Gastroesophageal sphincter (tissue), 4 donors: ENCODE data around the gene CDK3. TPM values are rescaled to one million over a fixed set of nuclear protein-coding genes. Genes with fewer than 3 reads are reported as not detected.

Experiments
- ATAC-seq: fragments of 150-250 bp; one replicate; pipeline ENCODE4 v1.9.1; 2016; ENCODE audit warnings: mild to moderate bottlenecking, moderate library complexity
- H3K27ac ChIP-seq, 4 donors: fragments of 200-600 bp; sonication (generic) in 3 of 4; 1 replicate in 3 of 4; 2 replicates in 1 of 4; pipeline ENCODE4 v1.5.1; 2016 to 2019
- H3K27me3 ChIP-seq: fragments of 200-600 bp; sonication (generic); one replicate; pipeline ENCODE4 v1.5.1; 2019
- H3K36me3 ChIP-seq, 2 donors: fragments of 200-600 bp; sonication (generic); one replicate each; pipeline ENCODE4 v1.5.1; 2019; ENCODE audit warnings: control low read depth in 1 of 2
- H3K4me1 ChIP-seq, 3 donors: fragments of 200-600 bp; sonication (generic); 1 replicate in 2 of 3; 2 replicates in 1 of 3; pipeline ENCODE4 v1.5.1; 2016 to 2019; ENCODE audit warnings: control low read depth in 2 of 3
- H3K4me3 ChIP-seq, 2 donors: fragments of 200-600 bp; sonication (generic); one replicate each; pipeline ENCODE4 v1.5.1; 2019; ENCODE audit warnings: mild to moderate bottlenecking in 1 of 2, moderate library complexity in 1 of 2
- H3K9me3 ChIP-seq, 3 donors: fragments of 200-600 bp; sonication (generic); one replicate each; pipeline ENCODE4 v1.5.1; 2017 to 2019; ENCODE audit warnings: control low read depth in 2 of 3
- EP300 ChIP-seq: sonication (generic); formaldehyde crosslinking; IDR thresholded peaks from one replicate; pipeline ENCODE4 v1.6.1; 2017; ENCODE audit warnings: antibody characterized with exemption, mild to moderate bottlenecking
- POLR2A ChIP-seq, 2 donors: fragments of 450-650 bp; IDR thresholded peaks; one replicate each; pipeline ENCODE4 v1.6.1; 2017; ENCODE audit warnings: antibody characterized with exemption in 2 of 2, mild to moderate bottlenecking in 2 of 2, moderate library complexity in 1 of 2
- POLR2AphosphoS5 ChIP-seq: sonication (generic); formaldehyde crosslinking; IDR thresholded peaks from one replicate; pipeline ENCODE4 v1.6.1; 2017; ENCODE audit warnings: antibody characterized with exemption
- WGBS, 2 donors: methylation state at CpG; one replicate each; pipeline ENCODE4 v1.1.5; 2018; ENCODE audit warnings: low coverage in 1 of 2; 5-methylcytosine and 5-hydroxymethylcytosine counted together
- total RNA-seq, 4 donors: library from RNA; depleted of rRNA; stranded (reverse); fragments of >200 nt; gene quantifications; one replicate each; pipeline ENCODE4 v1.1.0, GENCODE V29; 2016
- TF ChIP-seq, protein P1 (sequence below), 4 experiments: fragments of 200-600 bp in 2 of 4; fragments of 450-650 bp in 2 of 4; sonication (generic) in 1 of 4; IDR thresholded peaks; one replicate each; pipeline ENCODE4 v1.5.1; 2017 to 2019; ENCODE audit warnings: antibody characterized with exemption in 4 of 4, mild to moderate bottlenecking in 2 of 4, moderate library complexity in 2 of 4

Gene CDK3
- total RNA-seq, 4 donors from 2014 or later = 1.2 to 5.6 (median 2.3) TPM; not detected in 1

DNA sequence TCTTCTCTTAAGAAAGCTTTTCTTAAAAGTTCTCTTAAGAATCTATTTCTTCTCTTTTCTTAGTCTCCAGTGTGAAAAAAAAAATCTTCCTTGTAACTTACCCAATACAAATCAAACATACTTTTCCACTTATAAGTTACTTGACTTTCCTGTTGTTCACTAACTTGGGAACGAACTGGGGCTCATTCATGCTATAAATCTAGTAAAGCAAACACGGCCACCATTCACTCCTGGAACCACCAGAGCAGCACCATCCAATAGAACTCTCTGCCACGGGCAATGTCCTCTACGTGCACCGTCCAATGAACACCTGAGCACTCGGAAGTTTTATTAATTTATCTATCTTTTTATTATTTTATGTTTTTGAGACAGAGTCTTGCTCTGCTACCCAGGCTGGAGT is 50.9 kb downstream of the CDK3 start:
- peaks cover 0 to 100% of the 10 kb centered on the region in 2 donors for H3K36me3 ChIP-seq

DNA sequence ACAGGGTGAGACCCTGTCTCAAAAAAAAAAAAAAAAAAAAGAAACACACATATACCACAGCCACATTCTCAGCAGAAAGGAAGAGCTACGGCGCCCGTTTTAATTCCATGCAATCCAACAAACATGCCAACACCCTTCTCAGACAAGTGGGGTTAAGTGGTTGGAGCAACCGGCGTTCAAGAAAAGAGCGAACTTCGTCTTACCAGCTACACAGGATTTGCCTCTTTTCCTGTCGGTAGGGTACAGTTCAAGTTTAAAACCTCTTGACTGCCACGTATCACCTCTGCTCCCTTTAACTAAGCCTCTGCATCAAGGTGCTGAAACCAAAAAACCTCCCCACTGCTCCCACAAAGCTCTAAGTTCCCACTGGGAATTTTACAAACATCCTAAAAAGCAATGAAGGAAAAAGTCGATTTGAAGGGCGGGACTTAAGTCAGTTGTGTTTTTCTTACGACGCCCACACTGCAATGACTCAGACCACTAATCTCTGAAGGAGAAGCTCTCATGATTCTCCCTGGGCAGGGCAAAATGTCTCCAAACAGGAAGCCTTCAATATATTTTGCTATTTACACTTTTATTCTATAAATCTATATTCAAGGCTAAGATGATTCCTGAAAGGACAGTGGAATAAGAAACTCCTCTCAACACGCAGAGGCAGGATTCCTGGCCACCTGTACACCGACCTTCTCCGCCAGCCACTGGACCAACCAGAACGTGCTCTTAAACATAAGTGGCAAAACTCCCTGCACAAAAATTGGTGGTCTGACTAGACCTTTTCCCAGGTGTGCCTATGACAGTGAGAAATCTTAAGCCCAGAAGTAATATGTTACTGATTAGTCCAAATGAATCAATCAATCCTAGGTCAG is 52.8 kb downstream of the CDK3 start:
- Histone ChIP-seq H3K4me3 (no peak overlapping the region), H3K27ac (no peak overlapping the region), H3K9me3 (no peaks in the 10 kb centered on the region), H3K4me1 (no peaks in the 10 kb centered on the region), H3K27me3 (no peaks in the 10 kb centered on the region), H3K36me3 (peaks cover 0 to 100% of the 10 kb centered on the region in 2 donors)
- WGBS, 2 donors = 71 to 77% methylated on average over 15 to 17 of the region's 17 CpGs
- TF ChIP-seq, protein P1, sequence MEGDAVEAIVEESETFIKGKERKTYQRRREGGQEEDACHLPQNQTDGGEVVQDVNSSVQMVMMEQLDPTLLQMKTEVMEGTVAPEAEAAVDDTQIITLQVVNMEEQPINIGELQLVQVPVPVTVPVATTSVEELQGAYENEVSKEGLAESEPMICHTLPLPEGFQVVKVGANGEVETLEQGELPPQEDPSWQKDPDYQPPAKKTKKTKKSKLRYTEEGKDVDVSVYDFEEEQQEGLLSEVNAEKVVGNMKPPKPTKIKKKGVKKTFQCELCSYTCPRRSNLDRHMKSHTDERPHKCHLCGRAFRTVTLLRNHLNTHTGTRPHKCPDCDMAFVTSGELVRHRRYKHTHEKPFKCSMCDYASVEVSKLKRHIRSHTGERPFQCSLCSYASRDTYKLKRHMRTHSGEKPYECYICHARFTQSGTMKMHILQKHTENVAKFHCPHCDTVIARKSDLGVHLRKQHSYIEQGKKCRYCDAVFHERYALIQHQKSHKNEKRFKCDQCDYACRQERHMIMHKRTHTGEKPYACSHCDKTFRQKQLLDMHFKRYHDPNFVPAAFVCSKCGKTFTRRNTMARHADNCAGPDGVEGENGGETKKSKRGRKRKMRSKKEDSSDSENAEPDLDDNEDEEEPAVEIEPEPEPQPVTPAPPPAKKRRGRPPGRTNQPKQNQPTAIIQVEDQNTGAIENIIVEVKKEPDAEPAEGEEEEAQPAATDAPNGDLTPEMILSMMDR (IDR thresholded peaks at IDR 0.05) = no peak
- TF ChIP-seq POLR2AphosphoS5 (no peak), EP300 (no peak), POLR2A (IDR thresholded peaks at IDR 0.05) (no peak)
- ATAC-seq = no peak

More for the DNA sequence above, 50.9 kb downstream of the CDK3 start:
- 76 to 83% methylated on average over 6 of the region's 6 CpGs for WGBS, 2 donors
- H3K27ac ChIP-seq = no peak overlapping the region
- H3K9me3 ChIP-seq = no peaks in the 10 kb centered on the region
- TF ChIP-seq, protein P1 (IDR thresholded peaks at IDR 0.05) = no peak
- TF ChIP-seq POLR2A (IDR thresholded peaks at IDR 0.05) = no peak
- no peak for TF ChIP-seq EP300
- TF ChIP-seq POLR2AphosphoS5 = no peak
- no peaks in the 10 kb centered on the region for H3K4me1 ChIP-seq
- ATAC-seq = no peak
- no peak overlapping the region for H3K4me3 ChIP-seq
- no peaks in the 10 kb centered on the region for H3K27me3 ChIP-seq

DNA sequence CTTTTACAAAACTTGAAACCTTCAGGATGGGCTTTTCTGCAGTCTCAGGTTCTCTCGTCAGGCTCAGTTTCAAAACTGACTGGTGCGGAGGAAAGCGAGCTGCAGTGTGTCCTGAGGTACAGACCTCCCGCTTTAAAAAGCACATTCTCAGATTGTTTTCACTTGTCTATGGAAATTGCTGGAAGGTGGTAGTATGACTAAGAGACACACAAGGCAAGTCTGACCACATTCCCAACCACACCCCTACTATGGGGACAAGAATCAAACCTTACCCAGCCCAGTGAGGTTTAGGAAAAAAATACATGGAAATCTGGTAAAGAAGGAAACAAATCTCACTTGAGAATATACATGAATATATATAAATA is 53.4 kb downstream of the CDK3 start:
- Histone ChIP-seq H3K36me3 (peaks cover 0 to 100% of the 10 kb centered on the region in 2 donors), H3K4me1 (no peaks in the 10 kb centered on the region), H3K27me3 (no peaks in the 10 kb centered on the region), H3K9me3 (no peaks in the 10 kb centered on the region), H3K4me3 (no peak overlapping the region), H3K27ac (no peak overlapping the region)
- ATAC-seq = no peak
- TF ChIP-seq EP300 (no peak), POLR2AphosphoS5 (no peak)
- WGBS, 2 donors = 87% methylated on average over 3 of the region's 4 CpGs; no CpG with 5 or more reads in 1 of the 2 donors

Other genes with a start within 250 kb of the CDK3 start
- 10 to 100 TPM; 13.7 to 23.2 (median 20.4) TPM for gene GALK1, start 235.7 kb upstream of the CDK3 start, total RNA-seq
- 10 to 100 TPM in 3 of 4 donors, 1 to 10 TPM in 1; 9.8 to 41.6 (median 21.0) TPM for gene UNK, start 216.0 kb upstream of the CDK3 start, total RNA-seq
- gene UNC13D, start 156.5 kb upstream of the CDK3 start, total RNA-seq = 10 to 100 TPM in 1 of 4 donors, 1 to 10 TPM in 3; 2.6 to 10.8 (median 5.6) TPM
- gene WBP2, start 145.5 kb upstream of the CDK3 start, total RNA-seq = 10 to 100 TPM; 50.0 to 83.9 (median 57.6) TPM
- gene TRIM47, start 122.3 kb upstream of the CDK3 start, total RNA-seq = 100 to 1,000 TPM in 1 of 4 donors, 10 to 100 TPM in 3; 21.0 to 146 (median 40.8) TPM
- 10 to 100 TPM; 18.7 to 34.4 (median 31.2) TPM for gene TRIM65, start 103.9 kb upstream of the CDK3 start, total RNA-seq
- 10 to 100 TPM; 18.4 to 69.6 (median 44.3) TPM for gene MRPL38, start 96.0 kb upstream of the CDK3 start, total RNA-seq
- gene FBF1, start 59.8 kb upstream of the CDK3 start, total RNA-seq = 10 to 100 TPM in 1 of 4 donors, 1 to 10 TPM in 3; 4.6 to 20.2 (median 7.7) TPM
- 10 to 100 TPM; 45.9 to 63.4 (median 54.2) TPM for gene ACOX1, start 21.7 kb upstream of the CDK3 start, total RNA-seq
- gene TEN1, start 21.6 kb upstream of the CDK3 start, total RNA-seq = 10 to 100 TPM in 1 of 4 donors, 1 to 10 TPM in 3; 6.7 to 12.8 (median 7.9) TPM
- 1 to 10 TPM; 1.3 to 6.1 (median 3.1) TPM for gene EVPL, start 26.5 kb downstream of the CDK3 start, total RNA-seq
- 10 to 100 TPM; 43.0 to 63.8 (median 48.7) TPM for gene SRP68, start 71.7 kb downstream of the CDK3 start, total RNA-seq
- not detected for gene GALR2, start 73.9 kb downstream of the CDK3 start, total RNA-seq
- not detected for gene ZACN, start 78.3 kb downstream of the CDK3 start, total RNA-seq
- gene EXOC7, start 102.9 kb downstream of the CDK3 start, total RNA-seq = 100 to 1,000 TPM in 1 of 4 donors, 10 to 100 TPM in 3; 69.3 to 107 (median 83.9) TPM
- not detected for gene FOXJ1, start 140.4 kb downstream of the CDK3 start, total RNA-seq
- 1 to 10 TPM; 2.5 to 8.1 (median 3.3) TPM for gene RNF157, start 239.6 kb downstream of the CDK3 start, total RNA-seq